ENCODE results near the gene OR8D1.

The OR8D1 gene

DNA sequence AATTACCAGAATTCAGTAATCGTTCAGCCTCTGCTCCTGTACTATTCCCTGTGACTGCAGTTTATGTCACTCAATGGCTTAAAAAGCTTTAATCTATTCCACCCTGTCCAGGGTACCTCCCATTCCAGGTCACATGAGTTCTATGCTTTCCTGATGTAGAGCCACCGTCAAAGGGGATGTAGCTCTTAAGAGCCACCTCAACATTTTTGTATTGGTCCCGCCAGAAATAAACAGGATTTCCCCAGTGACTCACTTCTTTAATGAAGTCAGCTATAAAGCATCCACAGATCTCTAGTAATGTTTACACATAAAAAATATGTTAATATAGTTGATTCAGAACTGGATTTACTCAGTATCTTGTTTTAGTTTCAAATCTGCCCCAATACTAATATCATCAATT, 1.3 kb upstream of the OR8D1 start:
- Histone ChIP-seq H3K27ac (ENCODE audit: low read depth, low read length) (peak overlapping the region; percentile 16; the same call in 1 of the 2 replicates), H3K4me1 (ENCODE audit: control insufficient read depth, insufficient read depth, low read length, unreplicated experiment) (peaks cover 12% of the 10 kb centered on the region), H3K27me3 (ENCODE audit: insufficient read depth, low read length) (no peaks in the 10 kb centered on the region), H2AFZ (ENCODE audit: low read length, unreplicated experiment) (no peak overlapping the region), H3K36me3 (ENCODE audit: insufficient read depth, low read length) (no peaks in the 10 kb centered on the region), H3K4me3 (ENCODE audit: low read depth, low read length) (no peak overlapping the region), H3K79me2 (ENCODE audit: control insufficient read depth, insufficient read depth, low read length, unreplicated experiment) (no peaks in the 10 kb centered on the region)

DNA sequence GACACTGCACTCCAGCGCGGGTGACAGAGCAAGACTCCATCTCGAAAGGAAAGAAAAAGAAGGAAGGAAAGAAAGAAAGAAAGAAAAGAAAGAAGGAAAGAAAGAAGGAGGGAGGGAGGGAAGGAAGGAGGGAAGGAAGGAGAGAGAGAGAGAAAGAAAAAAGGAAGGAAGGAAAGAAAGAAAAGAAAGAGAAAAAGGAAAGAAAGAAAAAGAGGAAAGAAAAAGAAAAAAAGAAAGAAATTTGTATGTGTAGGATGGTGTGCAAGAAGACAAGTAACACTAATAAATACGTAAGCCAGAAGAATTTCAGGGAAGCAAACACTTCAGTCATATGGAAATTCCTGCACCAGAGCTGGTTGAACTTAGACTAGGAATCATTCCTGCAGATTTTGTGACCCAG, 618 bp downstream of the OR8D1 start:
- Histone ChIP-seq H3K27me3 (ENCODE audit: insufficient read depth, low read length) (no peaks in the 10 kb centered on the region), H3K36me3 (ENCODE audit: insufficient read depth, low read length) (no peaks in the 10 kb centered on the region), H3K27ac (ENCODE audit: low read depth, low read length) (no peak overlapping the region), H3K4me1 (ENCODE audit: control insufficient read depth, insufficient read depth, low read length, unreplicated experiment) (peaks cover 12% of the 10 kb centered on the region), H3K79me2 (ENCODE audit: control insufficient read depth, insufficient read depth, low read length, unreplicated experiment) (no peaks in the 10 kb centered on the region), H2AFZ (ENCODE audit: low read length, unreplicated experiment) (no peak overlapping the region), H3K4me3 (ENCODE audit: low read depth, low read length) (no peak overlapping the region)

GRCh38 chr11:124311670-124312069, 2.1 kb downstream of the OR8D1 start:
- no peaks in the 10 kb centered on the region for H3K79me2 ChIP-seq (ENCODE audit: control insufficient read depth, insufficient read depth, low read length, unreplicated experiment)
- H3K27me3 ChIP-seq (ENCODE audit: insufficient read depth, low read length), result no peaks in the 10 kb centered on the region
- H3K36me3 ChIP-seq (ENCODE audit: insufficient read depth, low read length), result no peaks in the 10 kb centered on the region
- no peak overlapping the region for H3K27ac ChIP-seq (ENCODE audit: low read depth, low read length)
- H2AFZ ChIP-seq (ENCODE audit: low read length, unreplicated experiment), result no peak overlapping the region
- H3K4me3 ChIP-seq (ENCODE audit: low read depth, low read length), result no peak overlapping the region
- peaks cover 12% of the 10 kb centered on the region for H3K4me1 ChIP-seq (ENCODE audit: control insufficient read depth, insufficient read depth, low read length, unreplicated experiment)

- Histone ChIP-seq H3K79me2 (ENCODE audit: control insufficient read depth, insufficient read depth, low read length, unreplicated experiment) (no peaks in the 10 kb centered on the region), H3K4me3 (ENCODE audit: low read depth, low read length) (no peak overlapping the region), H3K4me1 (ENCODE audit: control insufficient read depth, insufficient read depth, low read length, unreplicated experiment) (peaks cover 12% of the 10 kb centered on the region), H3K27me3 (ENCODE audit: insufficient read depth, low read length) (no peaks in the 10 kb centered on the region), H3K36me3 (ENCODE audit: insufficient read depth, low read length) (no peaks in the 10 kb centered on the region), H2AFZ (ENCODE audit: low read length, unreplicated experiment) (no peak overlapping the region), H3K27ac (ENCODE audit: low read depth, low read length) (peak overlapping the region; percentile 11; the same call in 1 of the 2 replicates)
These were observed 2.5 kb downstream of the OR8D1 start for GRCh38 chr11:124311269-124311668.

DNA sequence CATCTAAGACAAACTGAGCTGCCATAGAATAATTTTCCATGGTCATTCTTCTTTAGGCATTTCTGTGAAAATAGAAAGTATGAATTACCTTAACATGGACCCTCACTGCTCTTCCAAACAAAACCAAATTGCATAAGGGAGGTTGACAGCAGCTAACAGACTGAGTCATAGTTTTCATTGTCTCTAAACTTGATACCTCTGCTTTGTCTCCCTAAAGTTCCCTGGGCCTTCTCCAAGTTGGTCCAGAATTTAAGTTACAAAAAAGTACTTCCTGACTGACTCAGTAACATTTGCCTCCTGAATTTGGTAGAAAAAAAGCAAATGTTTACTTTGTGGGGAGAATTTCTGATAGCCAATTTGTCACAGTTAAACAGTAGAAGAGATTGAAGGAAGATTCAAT, 3.0 kb downstream of the OR8D1 start:
- no peaks in the 10 kb centered on the region for H3K27me3 ChIP-seq (ENCODE audit: insufficient read depth, low read length)
- H3K79me2 ChIP-seq (ENCODE audit: control insufficient read depth, insufficient read depth, low read length, unreplicated experiment), result no peaks in the 10 kb centered on the region
- peaks cover 12% of the 10 kb centered on the region for H3K4me1 ChIP-seq (ENCODE audit: control insufficient read depth, insufficient read depth, low read length, unreplicated experiment)
- no peaks in the 10 kb centered on the region for H3K36me3 ChIP-seq (ENCODE audit: insufficient read depth, low read length)
- peak overlapping the region; percentile 3 for H2AFZ ChIP-seq (ENCODE audit: low read length, unreplicated experiment)
- no peak overlapping the region for H3K4me3 ChIP-seq (ENCODE audit: low read depth, low read length)
- peak overlapping the region; percentile 11; the same call in 1 of the 2 replicates for H3K27ac ChIP-seq (ENCODE audit: low read depth, low read length)

DNA sequence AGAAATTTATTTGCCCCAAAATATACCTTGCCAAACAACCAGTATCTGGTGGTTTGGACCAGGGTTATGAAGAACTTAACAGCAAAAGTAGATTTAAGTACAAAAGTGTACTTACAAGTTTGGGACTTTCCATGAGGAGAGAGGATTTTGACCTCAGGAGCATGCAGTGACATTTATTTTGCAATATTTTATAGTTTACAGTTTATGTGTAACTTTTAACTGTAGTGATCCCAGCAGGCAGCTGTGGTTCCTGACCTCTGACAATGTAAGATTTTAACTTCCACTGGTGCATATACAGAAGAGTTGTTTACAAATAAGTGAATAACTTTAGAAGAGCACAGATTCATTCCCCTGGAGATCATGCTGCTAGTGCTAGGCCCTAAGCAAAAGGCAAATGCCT, 6.7 kb downstream of the OR8D1 start:
- Histone ChIP-seq H3K79me2 (ENCODE audit: control insufficient read depth, insufficient read depth, low read length, unreplicated experiment) (no peaks in the 10 kb centered on the region), H3K4me1 (ENCODE audit: control insufficient read depth, insufficient read depth, low read length, unreplicated experiment) (peaks cover 20% of the 10 kb centered on the region), H3K36me3 (ENCODE audit: insufficient read depth, low read length) (no peaks in the 10 kb centered on the region), H3K4me3 (ENCODE audit: low read depth, low read length) (no peak overlapping the region), H2AFZ (ENCODE audit: low read length, unreplicated experiment) (no peak overlapping the region), H3K27me3 (ENCODE audit: insufficient read depth, low read length) (no peaks in the 10 kb centered on the region), H3K27ac (ENCODE audit: low read depth, low read length) (no peak overlapping the region)

DNA sequence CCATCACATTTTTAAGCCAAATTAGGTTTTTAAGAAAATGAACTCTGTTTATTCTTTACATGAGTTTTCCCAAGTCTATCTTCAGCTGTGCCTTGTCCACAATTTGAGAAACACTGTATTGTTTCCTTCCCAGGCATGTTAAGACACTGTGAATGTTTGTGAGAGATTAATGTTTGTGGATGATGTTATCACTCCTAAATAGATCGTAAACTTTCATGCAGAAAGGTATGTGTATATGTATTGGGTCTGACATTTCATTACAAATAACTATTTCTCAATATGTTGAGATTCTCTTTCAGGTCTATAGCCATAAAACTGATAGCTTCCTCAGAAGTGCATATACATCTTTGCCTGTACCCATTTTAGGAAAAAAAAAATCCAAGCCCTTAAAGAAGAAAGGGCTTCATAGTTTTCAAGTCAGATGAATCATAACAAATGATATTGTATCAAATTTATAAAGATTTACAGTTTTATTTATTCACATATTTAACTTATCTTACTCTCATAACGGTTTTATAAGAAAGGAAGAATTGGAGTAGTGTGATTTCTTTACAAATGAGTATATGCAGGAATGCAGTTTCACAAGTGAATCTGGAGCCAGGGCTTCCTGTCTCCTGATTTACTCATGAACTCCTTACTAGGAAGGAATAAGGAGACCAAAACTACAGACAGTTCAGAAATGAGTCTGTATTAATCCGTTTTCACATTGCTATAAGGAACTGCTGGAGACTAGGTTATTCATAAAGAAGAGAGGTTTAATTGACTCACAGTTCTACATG, 11.2 kb downstream of the OR8D1 start:
- Histone ChIP-seq H3K4me3 (ENCODE audit: low read depth, low read length) (no peak overlapping the region), H3K4me1 (ENCODE audit: control insufficient read depth, insufficient read depth, low read length, unreplicated experiment) (peaks cover 22% of the 10 kb centered on the region), H3K79me2 (ENCODE audit: control insufficient read depth, insufficient read depth, low read length, unreplicated experiment) (no peaks in the 10 kb centered on the region), H2AFZ (ENCODE audit: low read length, unreplicated experiment) (peak overlapping the region; percentile 38), H3K36me3 (ENCODE audit: insufficient read depth, low read length) (no peaks in the 10 kb centered on the region), H3K27ac (ENCODE audit: low read depth, low read length) (peak overlapping the region; percentile 52), H3K27me3 (ENCODE audit: insufficient read depth, low read length) (no peaks in the 10 kb centered on the region)

DNA sequence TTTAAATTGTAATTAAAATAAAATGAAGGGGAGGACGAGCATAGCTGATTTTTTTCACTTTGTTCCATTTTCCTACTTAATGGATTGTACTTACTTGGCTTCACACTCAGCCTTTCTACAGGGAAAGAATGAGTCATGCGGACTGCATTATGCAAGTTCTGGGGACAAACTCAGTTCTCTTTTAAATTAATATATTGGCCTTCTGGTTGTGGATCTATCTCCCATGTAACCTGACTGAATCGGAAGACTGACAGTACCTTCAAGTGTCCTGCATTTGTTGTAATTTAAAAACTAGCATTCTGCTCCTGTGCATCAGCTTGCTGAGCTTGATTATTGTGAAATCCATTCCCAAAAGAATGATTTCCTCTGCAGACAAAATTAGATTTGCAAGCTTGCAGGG, 12.2 kb downstream of the OR8D1 start:
- Histone ChIP-seq H3K36me3 (ENCODE audit: insufficient read depth, low read length) (no peaks in the 10 kb centered on the region), H3K4me1 (ENCODE audit: control insufficient read depth, insufficient read depth, low read length, unreplicated experiment) (peaks cover 22% of the 10 kb centered on the region), H3K79me2 (ENCODE audit: control insufficient read depth, insufficient read depth, low read length, unreplicated experiment) (no peaks in the 10 kb centered on the region), H3K4me3 (ENCODE audit: low read depth, low read length) (no peak overlapping the region), H2AFZ (ENCODE audit: low read length, unreplicated experiment) (no peak overlapping the region), H3K27me3 (ENCODE audit: insufficient read depth, low read length) (no peaks in the 10 kb centered on the region), H3K27ac (ENCODE audit: low read depth, low read length) (peak overlapping the region; percentile 52)

DNA sequence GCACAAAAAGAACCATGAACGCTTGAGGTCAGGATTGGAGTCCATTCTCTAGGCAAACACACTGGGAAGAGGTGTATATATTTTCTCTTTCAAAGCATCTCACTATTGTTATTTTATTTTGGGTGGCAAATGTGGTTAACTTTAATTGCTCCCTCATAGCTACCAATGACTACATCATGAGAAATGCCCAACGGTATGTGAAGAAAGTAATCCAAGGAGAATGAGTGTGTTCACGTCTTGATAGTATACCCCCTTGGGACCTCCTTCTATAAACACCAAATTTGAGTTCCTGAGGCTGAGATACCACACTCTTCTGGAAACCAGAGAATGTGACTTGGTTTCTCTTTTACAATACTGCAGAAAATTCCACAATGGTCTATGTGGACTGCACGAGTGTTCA, 15.8 kb downstream of the OR8D1 start:
- Histone ChIP-seq H2AFZ (ENCODE audit: low read length, unreplicated experiment) (no peak overlapping the region), H3K4me1 (ENCODE audit: control insufficient read depth, insufficient read depth, low read length, unreplicated experiment) (peaks cover 19% of the 10 kb centered on the region), H3K27me3 (ENCODE audit: insufficient read depth, low read length) (no peaks in the 10 kb centered on the region), H3K27ac (ENCODE audit: low read depth, low read length) (peak overlapping the region; percentile 35), H3K4me3 (ENCODE audit: low read depth, low read length) (peak overlapping the region; percentile 45; the same call in 1 of the 2 replicates), H3K79me2 (ENCODE audit: control insufficient read depth, insufficient read depth, low read length, unreplicated experiment) (no peaks in the 10 kb centered on the region), H3K36me3 (ENCODE audit: insufficient read depth, low read length) (no peaks in the 10 kb centered on the region)

- Histone ChIP-seq H3K27ac (ENCODE audit: low read depth, low read length) (no peak overlapping the region), H3K4me1 (ENCODE audit: control insufficient read depth, insufficient read depth, low read length, unreplicated experiment) (peaks cover 5% of the 10 kb centered on the region), H3K27me3 (ENCODE audit: insufficient read depth, low read length) (no peaks in the 10 kb centered on the region), H3K4me3 (ENCODE audit: low read depth, low read length) (no peak overlapping the region), H3K79me2 (ENCODE audit: control insufficient read depth, insufficient read depth, low read length, unreplicated experiment) (no peaks in the 10 kb centered on the region), H2AFZ (ENCODE audit: low read length, unreplicated experiment) (no peak overlapping the region), H3K36me3 (ENCODE audit: insufficient read depth, low read length) (no peaks in the 10 kb centered on the region)
These were observed 17.7 kb downstream of the OR8D1 start for GRCh38 chr11:124296016-124296415.

DNA sequence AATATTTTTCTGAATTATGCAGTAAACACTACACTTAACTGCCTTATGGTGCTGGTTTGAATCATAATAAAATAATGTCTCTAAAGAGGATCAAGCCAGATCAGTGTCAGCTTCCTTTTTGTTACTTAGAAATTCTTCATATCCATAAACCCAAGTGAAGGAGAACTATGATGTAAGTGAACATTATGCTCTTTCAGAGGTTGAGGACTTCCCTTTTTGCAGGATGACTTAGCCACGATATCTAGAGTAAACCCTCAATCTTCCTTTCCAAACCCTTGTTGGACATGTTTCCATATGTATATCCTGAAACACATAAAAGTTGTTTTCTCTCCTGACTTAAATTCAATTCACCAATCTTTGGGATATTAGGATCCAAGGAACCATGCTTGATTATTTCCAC, 19.1 kb downstream of the OR8D1 start:
- Histone ChIP-seq H3K27ac (ENCODE audit: low read depth, low read length) (no peak overlapping the region), H3K4me3 (ENCODE audit: low read depth, low read length) (no peak overlapping the region), H3K36me3 (ENCODE audit: insufficient read depth, low read length) (no peaks in the 10 kb centered on the region), H3K79me2 (ENCODE audit: control insufficient read depth, insufficient read depth, low read length, unreplicated experiment) (no peaks in the 10 kb centered on the region), H3K4me1 (ENCODE audit: control insufficient read depth, insufficient read depth, low read length, unreplicated experiment) (peaks cover 5% of the 10 kb centered on the region), H3K27me3 (ENCODE audit: insufficient read depth, low read length) (no peaks in the 10 kb centered on the region), H2AFZ (ENCODE audit: low read length, unreplicated experiment) (no peak overlapping the region)

All from ACC112 (cell line).